ENCODE data around the gene REXO5.
A peak's percentile ranks its signal among the peaks of the same experiment; 100 is the strongest.

Gene REXO5

GRCh38 chr16:20887207-20887606 is 80.9 kb downstream of the REXO5 start:
- TF ChIP-seq, protein P1, sequence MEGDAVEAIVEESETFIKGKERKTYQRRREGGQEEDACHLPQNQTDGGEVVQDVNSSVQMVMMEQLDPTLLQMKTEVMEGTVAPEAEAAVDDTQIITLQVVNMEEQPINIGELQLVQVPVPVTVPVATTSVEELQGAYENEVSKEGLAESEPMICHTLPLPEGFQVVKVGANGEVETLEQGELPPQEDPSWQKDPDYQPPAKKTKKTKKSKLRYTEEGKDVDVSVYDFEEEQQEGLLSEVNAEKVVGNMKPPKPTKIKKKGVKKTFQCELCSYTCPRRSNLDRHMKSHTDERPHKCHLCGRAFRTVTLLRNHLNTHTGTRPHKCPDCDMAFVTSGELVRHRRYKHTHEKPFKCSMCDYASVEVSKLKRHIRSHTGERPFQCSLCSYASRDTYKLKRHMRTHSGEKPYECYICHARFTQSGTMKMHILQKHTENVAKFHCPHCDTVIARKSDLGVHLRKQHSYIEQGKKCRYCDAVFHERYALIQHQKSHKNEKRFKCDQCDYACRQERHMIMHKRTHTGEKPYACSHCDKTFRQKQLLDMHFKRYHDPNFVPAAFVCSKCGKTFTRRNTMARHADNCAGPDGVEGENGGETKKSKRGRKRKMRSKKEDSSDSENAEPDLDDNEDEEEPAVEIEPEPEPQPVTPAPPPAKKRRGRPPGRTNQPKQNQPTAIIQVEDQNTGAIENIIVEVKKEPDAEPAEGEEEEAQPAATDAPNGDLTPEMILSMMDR (conservative IDR thresholded peaks at IDR 0.05; ENCODE audit: low read depth, low read length) = no peak
- H3K4me3 ChIP-seq (ENCODE audit: low read length) = no peak overlapping the region
- DNase-seq (ENCODE audit: low read depth) = no peak

DNA sequence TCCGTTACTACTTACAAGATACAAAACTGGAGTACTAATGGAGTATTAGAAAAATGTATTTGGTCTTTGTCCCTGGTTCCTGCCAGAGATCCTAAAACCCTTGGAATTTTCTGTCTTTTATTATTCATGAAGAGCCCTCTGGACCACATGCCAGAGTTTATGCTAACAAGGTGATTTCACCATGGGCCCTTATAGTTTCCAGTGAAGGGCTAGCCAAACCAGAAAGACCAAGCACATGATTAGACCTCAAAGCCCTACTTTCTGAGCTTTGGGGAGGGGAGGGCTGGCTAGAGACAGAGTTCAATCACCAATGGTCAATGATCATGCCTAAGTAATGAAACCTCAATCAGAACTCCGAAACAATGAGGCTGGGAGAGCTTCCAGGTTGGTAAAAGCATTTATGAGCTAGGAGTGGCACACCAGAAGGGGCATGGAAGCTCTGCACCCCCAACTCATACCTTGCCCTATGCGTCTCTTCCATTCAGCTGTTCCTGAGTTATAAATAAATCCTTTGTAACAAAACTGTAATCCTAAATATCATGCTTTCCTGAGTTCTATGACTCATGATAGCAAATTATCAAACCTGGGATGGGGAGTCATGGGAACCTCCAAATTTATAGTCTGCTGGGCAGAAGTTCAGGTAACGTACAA is 83.4 kb downstream of the REXO5 start:
- TF ChIP-seq, protein P1 (conservative IDR thresholded peaks at IDR 0.05; ENCODE audit: low read depth, low read length) = no peak
- no peak overlapping the region for H3K4me3 ChIP-seq (ENCODE audit: low read length)
- DNase-seq (ENCODE audit: low read depth) = no peak

- TF ChIP-seq, protein P1 (conservative IDR thresholded peaks at IDR 0.05; ENCODE audit: low read depth, low read length) = no peak
- H3K4me3 ChIP-seq (ENCODE audit: low read length) = no peak overlapping the region
- DNase-seq (ENCODE audit: low read depth) = no peak
Measured at GRCh38 chr16:20894388-20894787, 88.1 kb downstream of the REXO5 start.

DNA sequence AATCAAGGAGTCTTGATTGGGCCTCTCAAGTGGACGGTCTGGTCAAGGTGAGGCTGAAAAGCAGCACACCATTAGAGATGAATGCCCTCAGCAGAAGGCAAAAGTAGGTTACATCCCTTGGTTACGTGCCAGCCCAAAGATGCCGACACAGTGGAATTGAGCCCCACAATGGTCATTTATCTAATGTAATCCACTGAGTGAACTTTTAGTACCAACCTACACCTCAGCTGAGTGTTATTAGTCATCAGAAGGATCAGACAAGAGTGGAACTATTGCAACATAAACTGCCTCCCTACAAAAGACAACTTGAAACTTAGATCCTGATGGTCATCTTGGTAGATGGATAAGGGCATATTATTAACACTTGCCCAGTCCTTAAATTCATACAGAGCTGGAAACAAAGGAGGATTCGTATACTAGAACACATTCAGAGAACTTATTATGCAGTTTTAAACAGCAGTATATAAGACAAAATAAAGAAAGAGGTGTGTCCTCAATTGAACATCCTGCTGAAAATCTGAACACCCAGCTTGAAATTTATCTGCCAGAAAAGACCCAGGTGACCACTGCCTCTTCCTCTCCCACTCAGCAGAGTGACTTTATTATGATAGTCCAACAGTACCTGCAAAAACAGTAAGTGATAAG is 91.0 kb downstream of the REXO5 start:
- TF ChIP-seq, protein P1 (conservative IDR thresholded peaks at IDR 0.05; ENCODE audit: low read depth, low read length) = no peak
- H3K4me3 ChIP-seq (ENCODE audit: low read length) = peak overlapping the region; percentile 15
- DNase-seq (ENCODE audit: low read depth) = no peak

DNA sequence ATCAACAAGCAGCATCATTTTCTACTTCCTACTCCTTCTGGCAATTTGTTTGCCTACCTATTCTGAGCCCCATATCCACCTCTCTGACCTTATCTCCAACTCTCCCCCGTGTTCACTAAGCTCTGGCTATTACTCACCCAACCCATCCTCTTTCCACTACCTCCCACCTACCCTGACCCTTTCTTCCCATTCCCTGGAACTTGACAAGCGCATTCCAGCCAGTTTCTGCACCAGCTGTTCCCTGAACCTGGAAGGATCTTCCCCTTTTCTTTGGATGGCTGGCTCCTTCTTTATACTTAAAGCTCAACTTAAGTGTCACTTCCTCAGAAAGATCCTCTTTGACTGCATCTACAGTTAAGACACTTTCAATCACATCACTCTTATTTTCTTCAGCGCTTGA is 91.6 kb downstream of the REXO5 start:
- H3K4me3 ChIP-seq (ENCODE audit: low read length) = peak overlapping the region; percentile 15
- TF ChIP-seq, protein P1 (conservative IDR thresholded peaks at IDR 0.05; ENCODE audit: low read depth, low read length) = no peak
- no peak for DNase-seq (ENCODE audit: low read depth)

DNA sequence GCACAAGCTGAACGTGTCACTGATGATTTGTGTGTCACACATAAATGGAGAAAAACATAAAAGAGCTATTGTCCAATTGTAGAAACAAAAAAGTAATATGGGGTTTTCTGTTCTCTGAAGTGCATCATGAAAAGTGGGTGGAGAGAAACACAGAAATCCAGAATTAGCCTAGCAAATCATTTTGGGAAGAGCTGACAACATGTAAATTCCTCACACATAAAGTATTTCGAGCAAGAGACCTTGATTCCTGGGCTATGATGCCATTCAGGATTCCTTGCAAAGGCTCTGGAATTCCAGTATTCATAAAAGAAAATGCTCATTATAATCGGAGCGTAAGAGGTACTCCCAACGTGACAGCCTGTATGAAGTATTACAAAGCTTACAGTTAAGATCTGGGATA is 92.7 kb downstream of the REXO5 start:
- H3K4me3 ChIP-seq (ENCODE audit: low read length) = peak overlapping the region; percentile 91
- no peak for DNase-seq (ENCODE audit: low read depth)
- TF ChIP-seq, protein P1 (conservative IDR thresholded peaks at IDR 0.05; ENCODE audit: low read depth, low read length) = no peak

Measured in retinal pigment epithelial cell (primary cell).